GM18507 (cell line): Measurements from ENCODE around the gene SUGCT.

Source experiments
- DNase-seq: peaks from one replicate; pipeline ENCODE4 v3.0.0; 2011; ENCODE audit warnings: low read depth; ENCODE audit not compliant: insufficient read length; ENCODE audit errors: extremely low spot score
- FAIRE-seq: peaks from 2 replicates; lab custom pipeline; 2011; peaks lifted over from hg19 to GRCh38; lab: Jason Lieb, UNC

SUGCT gene

GRCh38 chr7:40535678-40536077 is 400.9 kb downstream of the SUGCT start:
- FAIRE-seq: no peak

GRCh38 chr7:40536421-40536820 is 401.6 kb downstream of the SUGCT start:
- FAIRE-seq (no peak), DNase-seq (no peak)

More at GRCh38 chr7:40535678-40536077, 400.9 kb downstream of the SUGCT start:
- no peak for DNase-seq

- FAIRE-seq (no peak), DNase-seq (no peak)
These were observed 403.5 kb downstream of the SUGCT start for GRCh38 chr7:40538281-40538680.

GRCh38 chr7:40541336-40541735 is 406.5 kb downstream of the SUGCT start:
- no peak for DNase-seq

DNA sequence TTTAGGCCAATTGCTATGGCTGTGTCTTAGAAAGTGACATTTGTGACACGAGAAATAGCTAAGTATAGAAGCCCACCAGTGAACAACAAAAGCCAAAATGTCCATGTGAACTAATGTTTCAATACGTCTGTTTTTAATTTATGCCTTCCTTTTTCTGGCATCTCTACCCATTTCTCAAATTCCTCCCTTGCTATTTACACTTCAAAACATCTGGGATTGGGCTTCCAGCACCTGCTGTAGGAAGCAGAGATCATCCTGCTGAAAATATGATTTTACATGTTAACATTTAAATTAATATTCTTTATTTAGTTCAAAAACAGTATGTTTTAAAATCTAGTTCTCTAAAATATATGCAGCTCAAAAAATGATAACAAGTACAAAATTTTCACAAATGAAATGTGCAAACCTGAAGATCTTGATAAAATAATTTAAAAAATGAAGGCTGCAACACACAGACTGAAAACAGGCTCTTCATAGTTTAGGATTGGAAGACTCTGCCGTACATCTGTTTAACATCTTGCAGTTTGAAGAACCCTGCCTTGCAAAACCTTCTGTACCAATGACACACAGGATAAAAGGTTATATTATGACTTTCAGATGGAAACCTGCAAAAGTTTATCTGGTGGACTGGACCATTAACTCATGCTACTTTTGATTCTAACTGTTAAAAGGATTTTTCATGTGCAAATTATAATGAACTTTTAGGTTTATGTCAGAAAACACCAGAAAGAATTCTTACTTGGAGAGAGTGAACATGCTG is 408.4 kb downstream of the SUGCT start:
- no peak for DNase-seq

More at GRCh38 chr7:40541336-40541735, 406.5 kb downstream of the SUGCT start:
- no peak for FAIRE-seq

GRCh38 chr7:40544221-40544723 is 409.5 kb downstream of the SUGCT start:
- DNase-seq (no peak), FAIRE-seq (no peak)

More for the DNA sequence above, 408.4 kb downstream of the SUGCT start:
- FAIRE-seq: no peak

DNA sequence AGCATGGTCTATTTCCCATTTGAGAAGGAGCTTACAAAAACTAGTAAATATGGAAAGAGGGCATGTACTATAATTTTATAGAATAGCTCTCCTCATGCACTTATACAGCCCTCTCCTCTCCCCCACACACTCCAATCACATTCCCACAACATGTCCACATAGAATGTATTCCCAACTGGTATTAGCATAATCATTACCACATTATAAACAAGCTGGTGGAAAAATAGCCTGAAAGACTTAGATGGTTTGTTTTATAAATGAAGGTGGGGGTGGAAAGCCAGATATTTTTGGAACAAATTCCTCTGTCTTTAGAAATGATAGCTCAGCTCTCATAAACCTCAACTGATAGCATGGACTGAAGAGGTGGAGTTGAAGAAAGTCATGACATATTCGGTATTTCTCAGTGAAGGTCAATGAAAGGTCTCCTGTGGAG is 410.1 kb downstream of the SUGCT start:
- DNase-seq: no peak
- FAIRE-seq: no peak

- FAIRE-seq (no peak), DNase-seq (no peak)
These were observed 410.9 kb downstream of the SUGCT start for GRCh38 chr7:40545739-40546138.

- DNase-seq (no peak), FAIRE-seq (no peak)
These were observed 412.1 kb downstream of the SUGCT start for GRCh38 chr7:40546616-40547501.

- DNase-seq (no peak), FAIRE-seq (no peak)
These were observed 414.7 kb downstream of the SUGCT start for GRCh38 chr7:40549372-40550039.

DNA sequence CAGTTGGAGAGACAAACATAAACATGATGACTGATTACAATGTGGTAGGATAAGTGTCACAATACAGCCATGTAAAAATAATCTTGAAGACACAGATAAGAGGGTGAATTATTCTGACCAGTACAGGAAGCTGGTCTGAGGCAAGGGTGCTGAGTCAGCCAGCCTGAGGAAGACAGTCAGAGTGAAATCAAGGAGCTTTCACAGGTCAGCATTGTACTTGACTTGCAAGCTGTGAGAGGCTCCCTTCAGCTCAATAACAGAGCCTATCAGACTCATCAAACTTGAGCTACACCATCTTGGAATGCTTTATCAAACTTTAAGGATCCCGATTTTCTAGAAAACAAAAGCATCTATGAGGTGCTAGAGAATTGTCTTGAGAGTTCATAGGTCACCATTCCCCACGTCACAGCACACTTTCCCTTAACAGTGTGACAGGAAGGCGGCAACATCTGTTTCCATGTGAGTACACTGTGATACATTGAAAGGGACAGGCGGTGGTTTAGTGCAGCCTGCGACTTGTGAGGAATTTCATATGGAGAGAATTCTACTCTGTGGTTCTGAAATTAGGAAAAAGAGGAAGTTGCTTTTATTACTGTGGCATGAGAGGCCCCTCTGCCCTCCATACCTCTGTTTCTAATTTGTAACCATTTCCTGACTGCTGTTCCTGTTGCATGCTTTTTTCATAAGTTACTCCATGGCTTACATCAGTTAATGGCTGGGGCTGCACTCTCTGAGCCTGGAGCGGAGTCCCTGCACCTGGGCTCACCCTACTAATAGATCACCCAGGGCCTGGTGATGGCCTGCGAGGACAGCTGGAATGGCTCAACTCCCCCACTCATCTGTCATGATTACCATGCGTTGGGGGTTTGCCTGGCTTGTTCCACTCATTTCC is 417.1 kb downstream of the SUGCT start:
- DNase-seq (no peak), FAIRE-seq (peak; percentile 9)

DNA sequence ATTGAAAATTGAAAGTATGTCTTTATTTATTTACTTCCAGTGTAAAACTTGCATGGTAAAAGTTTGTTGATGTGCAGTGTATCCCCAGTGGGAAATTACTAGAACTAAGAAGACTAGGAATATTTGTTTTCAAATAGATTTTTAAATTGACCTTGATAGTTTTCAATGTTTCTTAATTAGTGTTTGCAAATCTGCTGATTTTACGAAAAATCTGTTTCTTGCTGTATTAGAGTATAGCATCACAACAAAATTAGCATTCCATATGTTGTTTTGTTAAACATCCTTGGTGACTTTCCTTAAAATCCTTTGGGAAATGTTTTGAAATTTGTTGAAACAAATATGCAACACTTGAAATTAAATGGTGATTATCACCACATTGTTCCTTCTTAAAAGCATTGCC is 425.9 kb downstream of the SUGCT start:
- FAIRE-seq: no peak
- no peak for DNase-seq

GRCh38 chr7:40566879-40567278 is 432.1 kb downstream of the SUGCT start:
- DNase-seq (no peak), FAIRE-seq (no peak)

DNA sequence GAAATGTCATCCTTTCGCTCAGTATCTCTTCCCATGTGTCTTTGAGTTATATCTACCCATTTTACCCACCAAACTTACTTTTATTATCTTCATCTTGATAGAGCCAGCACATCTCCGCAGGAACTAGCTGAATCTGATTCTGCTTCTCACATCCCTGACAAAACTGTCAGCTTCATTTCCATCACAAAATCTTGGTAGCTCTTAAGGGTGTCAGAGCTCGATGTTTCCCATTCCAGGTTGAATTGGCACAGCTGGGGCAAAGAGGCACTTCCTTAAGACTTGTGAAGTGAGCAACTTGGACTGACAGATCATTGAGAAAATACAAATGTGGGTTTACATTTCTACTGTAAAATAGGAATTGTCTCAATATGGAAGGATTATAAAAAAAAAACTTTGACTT is 434.5 kb downstream of the SUGCT start:
- no peak for FAIRE-seq
- no peak for DNase-seq

DNA sequence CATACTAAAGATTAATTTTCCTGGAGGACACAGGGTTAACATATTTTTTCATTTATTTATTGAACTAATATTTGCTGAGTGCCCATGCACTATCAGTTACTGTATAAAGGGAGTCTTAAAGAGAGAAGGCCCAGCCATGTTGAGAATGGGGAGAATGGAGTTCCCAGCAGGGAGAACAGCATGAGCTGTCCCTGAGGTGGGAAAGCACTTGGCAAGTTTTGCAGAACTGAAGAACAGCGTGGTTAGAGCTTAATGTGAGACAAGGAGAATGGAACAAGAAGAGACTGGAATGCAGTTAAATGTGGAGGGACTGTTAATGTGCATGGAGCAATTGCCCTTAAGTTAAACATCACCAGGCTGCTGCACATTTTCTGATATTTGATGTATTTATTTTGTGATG is 435.4 kb downstream of the SUGCT start:
- FAIRE-seq (no peak), DNase-seq (no peak)

GRCh38 chr7:40571796-40572195 is 437.0 kb downstream of the SUGCT start:
- no peak for DNase-seq
- no peak for FAIRE-seq

- DNase-seq (no peak), FAIRE-seq (no peak)
These were observed 438.1 kb downstream of the SUGCT start for GRCh38 chr7:40572810-40573465.

DNA sequence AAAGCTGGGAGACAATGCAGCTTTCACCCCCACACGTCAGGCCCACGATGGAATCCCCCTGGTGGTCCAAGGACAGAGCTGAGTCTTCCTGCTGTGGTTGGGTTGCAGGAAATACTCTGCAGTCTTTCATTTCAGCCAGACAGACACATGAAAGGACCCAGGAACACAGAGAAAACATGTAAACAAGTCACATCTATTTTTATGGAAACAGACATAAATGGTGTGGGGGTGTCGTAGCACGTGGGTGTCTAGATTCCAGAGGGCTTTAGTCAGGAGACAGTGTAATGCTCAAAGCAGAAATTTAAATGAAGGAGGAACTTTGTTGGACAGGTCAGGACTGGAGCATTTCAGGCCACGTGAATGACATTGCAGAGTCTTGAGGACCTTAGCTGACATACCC is 444.6 kb downstream of the SUGCT start:
- no peak for DNase-seq
- no peak for FAIRE-seq
